ENCODE measurements around the gene PCCA.
"Not testable (repeated sequence)": the region's sequence is repeated elsewhere in the genome, so short reads cannot be mapped to it uniquely, and the experiment has no call there.

PCCA gene

GRCh38 chr13:100521851-100522617 lies 433.1 kb downstream of the PCCA start:
- Mint-ChIP-seq H3K36me3 (peaks cover 8% of the 10 kb centered on the region), H3K4me3 (peak overlapping the region; percentile 39), H3K9me3 (no peaks in the 10 kb centered on the region), H3K27ac (no peak overlapping the region), H3K27me3 (no peaks in the 10 kb centered on the region), H3K4me1 (peaks cover 4% of the 10 kb centered on the region)
- no peak for DNase-seq (ENCODE audit: low spot score in 2 of 2)
- peak; percentile 48 for ATAC-seq (ENCODE audit: low read depth)

GRCh38 chr13:100522618-100523309 lies 433.9 kb downstream of the PCCA start:
- DNase-seq (ENCODE audit: low spot score in 2 of 2) (no peak), ATAC-seq (ENCODE audit: low read depth) (no peak)
- no peak overlapping the region for H3K27ac Mint-ChIP-seq
- H3K36me3 Mint-ChIP-seq: peaks cover 8% of the 10 kb centered on the region
- H3K27me3 Mint-ChIP-seq: no peaks in the 10 kb centered on the region
- no peaks in the 10 kb centered on the region for H3K9me3 Mint-ChIP-seq
- no peak overlapping the region for H3K4me3 Mint-ChIP-seq
- H3K4me1 Mint-ChIP-seq: peaks cover 4% of the 10 kb centered on the region

- no peak overlapping the region for H3K27ac Mint-ChIP-seq
- DNase-seq (ENCODE audit: low spot score in 2 of 2) (no peak), ATAC-seq (ENCODE audit: low read depth) (no peak)
- no peaks in the 10 kb centered on the region for H3K9me3 Mint-ChIP-seq
- peaks cover 8% of the 10 kb centered on the region for H3K36me3 Mint-ChIP-seq
- H3K4me1 Mint-ChIP-seq: peaks cover 4% of the 10 kb centered on the region
- H3K4me3 Mint-ChIP-seq: no peak overlapping the region
- H3K27me3 Mint-ChIP-seq: no peaks in the 10 kb centered on the region
Observed at GRCh38 chr13:100523411-100523810, 434.5 kb downstream of the PCCA start.

GRCh38 chr13:100523981-100524386 lies 435.1 kb downstream of the PCCA start:
- Mint-ChIP-seq H3K27ac (no peak overlapping the region), H3K36me3 (peaks cover 10% of the 10 kb centered on the region), H3K9me3 (no peaks in the 10 kb centered on the region)

GRCh38 chr13:100524688-100525087 lies 435.8 kb downstream of the PCCA start:
- H3K27ac Mint-ChIP-seq; H3K4me1 Mint-ChIP-seq; ATAC-seq (ENCODE audit: low read depth); H3K4me3 Mint-ChIP-seq; H3K9me3 Mint-ChIP-seq; H3K27me3 Mint-ChIP-seq; DNase-seq (ENCODE audit: low spot score in 2 of 2): not testable (repeated sequence)
- peaks cover 10% of the 10 kb centered on the region for H3K36me3 Mint-ChIP-seq

More at GRCh38 chr13:100523981-100524386, 435.1 kb downstream of the PCCA start:
- ATAC-seq (ENCODE audit: low read depth): no peak
- Mint-ChIP-seq H3K4me1 (peaks cover 4% of the 10 kb centered on the region), H3K4me3 (no peak overlapping the region), H3K27me3 (no peaks in the 10 kb centered on the region)
- DNase-seq (ENCODE audit: low spot score in 2 of 2): no peak

- no peak overlapping the region for H3K4me3 Mint-ChIP-seq
- no peak for DNase-seq (ENCODE audit: low spot score in 2 of 2)
- ATAC-seq (ENCODE audit: low read depth): no peak
- peaks cover 4% of the 10 kb centered on the region for H3K4me1 Mint-ChIP-seq
- no peaks in the 10 kb centered on the region for H3K9me3 Mint-ChIP-seq
- no peaks in the 10 kb centered on the region for H3K27me3 Mint-ChIP-seq
- H3K27ac Mint-ChIP-seq: no peak overlapping the region
- peaks cover 11% of the 10 kb centered on the region for H3K36me3 Mint-ChIP-seq
Observed at GRCh38 chr13:100525453-100526317, 436.8 kb downstream of the PCCA start.

- ATAC-seq (ENCODE audit: low read depth): no peak
- Mint-ChIP-seq H3K4me1 (peaks cover 1% of the 10 kb centered on the region), H3K4me3 (no peak overlapping the region), H3K9me3 (no peaks in the 10 kb centered on the region), H3K27me3 (no peaks in the 10 kb centered on the region), H3K27ac (no peak overlapping the region), H3K36me3 (peaks cover 14% of the 10 kb centered on the region)
- DNase-seq (ENCODE audit: low spot score in 2 of 2): no peak
Observed at GRCh38 chr13:100526318-100527000, 437.6 kb downstream of the PCCA start.

- Mint-ChIP-seq H3K9me3 (no peaks in the 10 kb centered on the region), H3K4me1 (no peaks in the 10 kb centered on the region), H3K36me3 (peaks cover 14% of the 10 kb centered on the region), H3K27me3 (no peaks in the 10 kb centered on the region), H3K4me3 (no peak overlapping the region), H3K27ac (no peak overlapping the region)
- DNase-seq (ENCODE audit: low spot score in 2 of 2) (no peak), ATAC-seq (ENCODE audit: low read depth) (no peak)
Observed at GRCh38 chr13:100527644-100528043, 438.8 kb downstream of the PCCA start.

GRCh38 chr13:100528353-100528752 lies 439.5 kb downstream of the PCCA start:
- no peaks in the 10 kb centered on the region for H3K4me1 Mint-ChIP-seq
- peaks cover 16% of the 10 kb centered on the region for H3K36me3 Mint-ChIP-seq
- H3K4me3 Mint-ChIP-seq: no peak overlapping the region
- DNase-seq (ENCODE audit: low spot score in 2 of 2) (no peak), ATAC-seq (ENCODE audit: low read depth) (no peak)
- no peaks in the 10 kb centered on the region for H3K9me3 Mint-ChIP-seq
- H3K27me3 Mint-ChIP-seq: no peaks in the 10 kb centered on the region
- no peak overlapping the region for H3K27ac Mint-ChIP-seq

GRCh38 chr13:100528820-100529219 lies 439.9 kb downstream of the PCCA start:
- H3K27ac Mint-ChIP-seq: no peak overlapping the region
- no peaks in the 10 kb centered on the region for H3K4me1 Mint-ChIP-seq
- DNase-seq (ENCODE audit: low spot score in 2 of 2) (no peak), ATAC-seq (ENCODE audit: low read depth) (no peak)
- H3K4me3 Mint-ChIP-seq: no peak overlapping the region
- no peaks in the 10 kb centered on the region for H3K27me3 Mint-ChIP-seq
- H3K36me3 Mint-ChIP-seq: peaks cover 12% of the 10 kb centered on the region
- H3K9me3 Mint-ChIP-seq: no peaks in the 10 kb centered on the region

GRCh38 chr13:100529666-100530377 lies 440.9 kb downstream of the PCCA start:
- ATAC-seq (ENCODE audit: low read depth) (no peak), DNase-seq (ENCODE audit: low spot score in 2 of 2) (no peak)
- Mint-ChIP-seq H3K27me3 (no peaks in the 10 kb centered on the region), H3K36me3 (peaks cover 11% of the 10 kb centered on the region), H3K9me3 (no peaks in the 10 kb centered on the region), H3K27ac (no peak overlapping the region), H3K4me1 (no peaks in the 10 kb centered on the region), H3K4me3 (no peak overlapping the region)

- no peak for DNase-seq (ENCODE audit: low spot score in 2 of 2)
- ATAC-seq (ENCODE audit: low read depth): no peak
- no peak overlapping the region for H3K4me3 Mint-ChIP-seq
- no peak overlapping the region for H3K27ac Mint-ChIP-seq
- H3K36me3 Mint-ChIP-seq: peaks cover 10% of the 10 kb centered on the region
- no peaks in the 10 kb centered on the region for H3K27me3 Mint-ChIP-seq
- no peaks in the 10 kb centered on the region for H3K9me3 Mint-ChIP-seq
- no peaks in the 10 kb centered on the region for H3K4me1 Mint-ChIP-seq
Observed at GRCh38 chr13:100530671-100531213, 441.8 kb downstream of the PCCA start.
